Measurements from ENCODE around the gene POLD4.

POLD4 gene

DNA sequence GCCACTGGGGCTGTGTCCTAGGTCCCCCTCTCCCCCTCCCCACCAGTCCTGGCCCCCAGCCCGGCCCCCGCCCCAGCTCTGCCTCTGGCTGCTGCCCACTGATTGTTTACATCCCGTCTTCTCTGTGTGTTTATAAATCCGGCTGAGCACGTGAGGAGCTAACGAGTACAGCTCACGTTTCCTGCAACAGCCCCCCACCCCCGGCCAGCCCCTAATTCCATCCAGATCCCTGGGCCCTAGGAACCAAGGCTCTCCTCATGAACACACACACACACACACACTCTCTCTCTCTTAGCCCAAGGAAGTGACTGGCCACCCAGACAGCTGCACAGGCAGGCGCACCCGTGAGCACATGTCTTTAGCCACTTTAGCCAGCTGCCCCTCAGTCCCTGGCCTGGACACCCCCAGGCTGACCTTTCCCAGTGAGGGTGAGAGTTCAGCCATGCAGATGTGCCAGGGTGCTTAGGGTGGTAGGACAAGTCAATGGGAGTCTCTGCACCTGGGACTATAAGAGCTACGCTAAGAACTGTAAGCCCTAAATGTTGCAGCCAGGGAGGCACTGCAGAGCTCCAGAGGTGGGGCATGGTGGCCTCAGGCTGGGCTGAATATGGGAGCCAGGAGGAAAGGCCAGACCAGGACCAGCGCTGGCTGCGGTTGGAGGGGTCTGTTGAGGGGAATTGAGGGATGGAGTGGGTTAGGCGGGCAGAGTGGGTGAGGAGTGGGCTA, 17.2 kb upstream of the POLD4 start:
- no peak for DNase-seq

DNA sequence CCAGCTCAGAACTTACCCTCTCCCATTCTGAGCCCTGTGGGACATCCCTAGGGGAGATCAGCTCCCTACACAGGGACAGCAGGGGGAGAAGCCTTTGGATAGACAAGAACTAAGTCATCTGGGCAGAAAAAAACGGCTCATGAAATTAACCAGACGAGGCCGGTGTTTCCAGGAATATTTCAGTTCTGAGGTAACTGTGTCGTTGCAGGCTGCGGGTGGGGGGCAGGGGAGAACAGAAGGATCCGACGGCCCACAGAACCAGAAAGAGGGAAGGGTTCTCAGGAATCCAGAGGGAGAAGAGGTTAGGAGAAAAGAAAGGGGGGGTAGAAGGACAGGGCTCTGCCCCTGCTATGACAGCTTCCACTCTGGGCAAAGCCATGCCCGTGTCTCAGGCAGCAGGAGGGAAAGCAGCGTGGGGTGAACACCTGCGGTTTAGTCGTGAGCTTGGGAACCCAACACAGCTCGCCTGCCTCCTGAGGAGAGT, 16.5 kb upstream of the POLD4 start:
- no peak for DNase-seq

DNA sequence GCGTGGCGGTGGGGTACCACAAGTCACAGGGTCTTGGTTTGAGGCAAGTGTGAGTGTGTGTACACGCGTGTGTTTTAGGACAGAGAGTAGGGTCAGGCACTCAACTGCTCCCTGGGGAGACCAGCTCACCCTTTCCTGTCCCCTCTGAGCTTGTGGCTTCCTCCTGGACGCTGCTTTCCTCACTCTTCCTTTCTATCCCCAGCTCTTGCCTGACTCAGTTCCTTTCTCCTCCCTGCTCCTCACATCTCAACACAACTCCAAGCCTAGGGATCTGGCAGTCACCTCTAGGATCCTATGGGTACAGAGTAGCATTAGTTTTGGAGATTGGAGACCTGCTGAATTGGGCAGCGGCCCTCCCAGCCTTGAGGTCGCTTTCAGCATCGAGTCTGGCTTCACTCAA, 15.9 kb upstream of the POLD4 start:
- no peak for DNase-seq

DNA sequence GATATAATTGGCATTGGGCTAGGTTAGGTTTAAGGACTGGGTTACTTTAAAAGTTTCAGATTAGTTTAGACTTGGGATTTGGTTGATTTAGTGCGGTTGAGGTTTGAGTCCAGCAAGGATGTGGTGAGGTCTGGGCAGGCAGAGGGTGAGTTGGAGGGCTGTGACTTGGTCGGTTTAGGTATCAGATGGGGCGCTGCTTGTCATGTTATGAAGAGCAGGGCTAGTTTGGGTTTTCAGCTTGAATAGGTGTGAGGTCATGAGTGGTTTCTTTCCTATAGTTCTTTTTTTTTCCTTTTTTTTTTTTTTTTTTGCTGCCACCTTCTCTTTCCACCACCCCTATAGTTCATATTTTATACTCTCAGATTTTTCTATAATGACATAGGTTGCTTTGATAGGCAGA, 15.3 kb upstream of the POLD4 start:
- no peak for DNase-seq

- DNase-seq: no peak
Measured at GRCh38 chr11:67367761-67368227, 14.4 kb upstream of the POLD4 start.

DNA sequence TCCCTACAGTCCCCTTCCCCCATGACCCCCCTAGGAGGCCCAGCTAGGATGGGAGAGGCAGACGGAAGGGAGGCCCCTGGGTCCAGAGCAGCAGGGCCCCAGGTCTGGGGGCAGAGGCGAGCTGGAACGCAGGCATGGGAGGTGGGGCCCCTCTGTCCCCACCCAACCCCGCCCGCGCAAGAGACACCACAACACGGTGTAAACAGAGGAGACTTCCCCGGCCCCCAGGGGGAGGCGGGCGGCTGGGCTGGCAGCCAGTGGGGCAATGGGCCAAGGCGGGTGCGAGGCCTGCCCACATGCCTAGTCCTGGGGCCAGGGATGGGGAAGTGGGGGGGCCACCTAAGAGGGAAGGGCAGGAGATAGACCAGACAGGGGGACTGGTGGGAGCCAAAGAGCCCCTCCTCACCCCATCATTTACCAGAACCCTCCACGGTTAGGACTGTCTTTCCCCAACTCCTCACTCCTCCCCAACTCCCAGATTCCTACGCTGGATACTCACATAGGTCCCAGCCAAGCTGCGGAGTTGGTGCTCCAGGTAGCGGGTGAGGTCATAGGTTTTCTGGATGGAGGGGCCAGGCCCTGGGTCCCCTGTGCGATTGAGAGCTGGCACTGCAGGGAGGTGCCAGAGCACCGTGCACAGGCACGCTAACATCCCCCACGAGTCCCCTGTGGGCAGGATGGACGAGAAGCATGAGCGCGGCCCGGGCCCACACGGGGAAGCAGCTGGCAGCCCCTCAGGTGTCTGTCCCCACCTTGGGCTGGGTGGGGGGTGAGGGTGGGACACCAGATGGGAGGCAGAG, 13.8 kb upstream of the POLD4 start:
- peak; percentile 67 for DNase-seq

GRCh38 chr11:67366546-67366945, 13.2 kb upstream of the POLD4 start:
- peak; percentile 74 for DNase-seq

- no peak for DNase-seq
Measured at GRCh38 chr11:67365736-67366444, 12.5 kb upstream of the POLD4 start.

- no peak for DNase-seq
Measured at GRCh38 chr11:67364783-67365722, 11.7 kb upstream of the POLD4 start.

GRCh38 chr11:67364169-67364568, 10.8 kb upstream of the POLD4 start:
- no peak for DNase-seq

DNA sequence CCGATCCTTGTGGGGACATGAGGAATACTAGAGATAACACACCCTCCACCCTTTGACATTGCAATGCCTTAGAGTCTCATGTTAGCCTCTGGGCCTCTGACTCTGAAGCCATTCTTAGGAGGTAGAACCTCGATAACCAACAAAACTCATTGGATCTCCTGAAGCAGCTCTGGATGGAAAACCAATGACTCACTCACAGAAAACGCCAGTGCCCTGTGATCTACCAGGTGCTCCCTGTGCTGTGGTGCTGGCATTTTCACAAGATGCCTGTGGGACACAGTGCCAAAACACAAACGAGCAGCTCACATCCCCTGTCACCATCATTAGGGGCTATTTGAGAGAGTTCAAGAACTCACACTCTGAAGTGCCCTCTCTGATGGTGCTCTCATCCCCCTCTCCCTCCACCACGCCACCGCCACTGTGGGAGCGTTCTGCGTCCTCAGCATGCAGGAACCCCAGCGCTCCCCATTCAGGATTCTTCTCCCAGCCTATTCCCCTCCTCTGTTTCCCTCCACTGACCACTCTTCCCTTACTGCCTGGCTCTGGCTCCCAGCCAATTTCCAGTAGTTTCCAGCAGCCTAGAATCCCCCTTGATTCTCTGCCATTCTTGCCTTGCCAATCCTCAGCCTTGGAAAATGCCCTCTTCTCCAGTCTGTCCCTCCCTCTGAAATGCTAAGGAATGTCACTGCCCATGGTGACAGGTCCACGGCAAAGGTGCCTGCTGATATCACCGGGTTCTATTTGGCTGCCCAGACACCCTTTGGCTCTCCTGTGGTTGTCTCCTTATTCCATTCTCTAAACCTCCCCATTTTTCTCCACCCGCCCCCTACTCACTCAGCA, 4.7 kb upstream of the POLD4 start:
- no peak for DNase-seq

DNA sequence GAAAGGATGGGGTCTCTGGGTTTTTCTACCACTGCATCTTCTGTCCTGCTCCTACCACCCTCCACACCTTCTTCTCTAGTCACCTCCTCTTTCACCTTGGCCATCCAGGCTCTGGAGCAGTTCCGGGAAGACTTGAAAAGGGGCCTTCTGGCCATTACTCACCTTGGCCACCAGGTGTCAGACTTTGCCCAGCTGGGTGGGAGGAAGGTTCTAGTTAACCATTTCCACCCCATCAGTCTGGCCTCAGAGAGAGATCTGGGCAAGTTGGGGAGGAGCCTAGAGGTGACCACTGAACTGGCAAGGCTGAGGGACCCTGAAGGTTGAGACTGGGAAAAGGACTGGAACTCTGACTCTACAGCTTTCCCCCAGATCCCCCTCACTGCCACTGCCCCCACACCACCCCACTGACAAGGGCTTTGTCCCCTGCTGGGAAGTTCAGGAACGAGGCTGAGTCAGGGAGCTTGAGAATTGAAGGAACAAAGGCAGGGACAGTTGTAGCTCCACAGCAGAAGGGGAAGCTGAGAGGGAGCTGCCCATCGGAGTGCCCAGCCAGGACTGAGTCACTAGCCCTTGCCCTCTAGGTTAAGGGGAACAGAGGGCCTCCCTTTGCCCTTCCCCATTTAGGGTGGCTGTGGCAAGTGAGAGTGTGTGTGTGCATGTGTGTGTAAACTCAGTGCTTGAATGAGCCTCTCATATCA, 3.7 kb upstream of the POLD4 start:
- no peak for DNase-seq

- no peak for DNase-seq
Measured at GRCh38 chr11:67356387-67356863, 3.1 kb upstream of the POLD4 start.

DNA sequence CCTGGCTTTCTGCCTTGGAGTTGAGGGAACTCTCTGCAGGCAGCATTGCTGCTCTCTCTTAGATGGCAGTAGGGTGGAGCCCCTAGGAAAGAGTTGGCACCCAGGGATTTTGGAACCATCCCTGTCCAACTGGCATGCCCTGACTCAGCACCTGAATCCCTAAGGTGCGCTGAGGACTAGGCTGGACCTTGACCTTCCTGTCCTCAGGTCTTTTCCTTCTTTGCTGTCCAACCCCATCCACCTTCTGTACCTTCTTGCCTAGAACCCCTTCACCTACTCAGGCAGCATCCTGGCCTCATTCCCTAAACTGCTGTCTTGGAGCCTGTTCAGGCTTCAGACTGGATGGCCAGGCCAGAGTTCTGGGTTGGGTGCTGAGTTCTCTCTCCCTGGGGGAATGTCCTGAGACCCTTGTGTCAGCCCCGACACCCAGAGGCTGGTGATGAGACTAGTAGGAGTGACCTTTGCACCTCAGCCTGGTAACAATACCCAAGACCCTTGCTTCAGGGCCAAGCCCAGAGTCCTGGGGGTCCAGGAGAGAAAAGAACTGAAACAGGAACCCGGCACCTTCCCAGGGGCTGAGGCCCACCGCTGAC, 2.5 kb upstream of the POLD4 start:
- no peak for DNase-seq

DNA sequence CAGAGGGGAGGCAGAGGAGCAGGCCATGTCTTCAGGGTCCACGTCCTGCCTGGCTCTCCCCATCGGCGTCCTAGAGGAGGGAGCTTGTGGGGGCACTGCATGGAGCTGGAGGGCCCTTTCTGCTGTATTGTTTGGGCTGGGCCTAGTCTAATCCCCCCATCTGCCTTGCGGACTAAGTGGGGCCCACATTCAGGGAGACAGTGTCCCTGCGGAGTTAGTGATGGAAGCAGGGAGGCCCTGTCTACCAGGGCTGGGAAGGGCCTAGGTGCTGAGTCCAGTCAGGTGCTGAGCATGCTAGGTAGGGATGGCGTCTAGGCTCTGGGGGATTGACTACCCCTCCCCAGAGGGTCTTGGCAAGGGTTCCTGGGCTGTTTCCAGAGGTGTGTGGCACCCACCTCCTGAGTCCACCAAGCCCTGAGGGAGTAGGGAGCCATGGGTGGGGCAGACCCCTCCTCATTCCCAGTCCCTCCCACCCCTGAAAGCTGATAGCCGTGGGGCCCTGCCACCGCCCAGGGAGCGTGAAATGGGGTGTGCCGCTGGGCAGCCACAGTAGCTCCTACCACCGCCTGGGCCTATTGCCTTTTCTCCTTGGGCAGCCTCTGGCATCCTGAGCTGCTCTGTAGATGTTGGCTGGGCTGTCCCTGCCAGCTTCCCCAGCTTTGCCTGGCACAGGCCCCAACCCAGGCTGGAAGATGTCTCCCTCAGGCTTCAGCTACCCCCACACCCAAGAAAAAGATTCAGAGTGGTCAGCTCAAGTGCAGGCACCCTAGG, 1.9 kb upstream of the POLD4 start:
- DNase-seq: no peak

GRCh38 chr11:67354075-67355022, 1.0 kb upstream of the POLD4 start:
- no peak for DNase-seq

GRCh38 chr11:67352546-67353316, 615 bp downstream of the POLD4 start:
- DNase-seq: no peak

Data from left hindlimb (tissue), 1 donor.